ENCODE results near the gene MRM1.

MRM1 gene

GRCh38 chr17:36601303-36602029, at the start of gene MRM1:
Gene MRM1 (plus strand): TSS chr17:36601583. CDS start chr17:36601811, 228 bp downstream.
- TF ChIP-seq, protein P1, sequence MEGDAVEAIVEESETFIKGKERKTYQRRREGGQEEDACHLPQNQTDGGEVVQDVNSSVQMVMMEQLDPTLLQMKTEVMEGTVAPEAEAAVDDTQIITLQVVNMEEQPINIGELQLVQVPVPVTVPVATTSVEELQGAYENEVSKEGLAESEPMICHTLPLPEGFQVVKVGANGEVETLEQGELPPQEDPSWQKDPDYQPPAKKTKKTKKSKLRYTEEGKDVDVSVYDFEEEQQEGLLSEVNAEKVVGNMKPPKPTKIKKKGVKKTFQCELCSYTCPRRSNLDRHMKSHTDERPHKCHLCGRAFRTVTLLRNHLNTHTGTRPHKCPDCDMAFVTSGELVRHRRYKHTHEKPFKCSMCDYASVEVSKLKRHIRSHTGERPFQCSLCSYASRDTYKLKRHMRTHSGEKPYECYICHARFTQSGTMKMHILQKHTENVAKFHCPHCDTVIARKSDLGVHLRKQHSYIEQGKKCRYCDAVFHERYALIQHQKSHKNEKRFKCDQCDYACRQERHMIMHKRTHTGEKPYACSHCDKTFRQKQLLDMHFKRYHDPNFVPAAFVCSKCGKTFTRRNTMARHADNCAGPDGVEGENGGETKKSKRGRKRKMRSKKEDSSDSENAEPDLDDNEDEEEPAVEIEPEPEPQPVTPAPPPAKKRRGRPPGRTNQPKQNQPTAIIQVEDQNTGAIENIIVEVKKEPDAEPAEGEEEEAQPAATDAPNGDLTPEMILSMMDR (IDR thresholded peaks at IDR 0.05; ENCODE audit: borderline replicate concordance, control extremely low read depth, extremely low read depth, insufficient read depth, missing control alignments), result peak; percentile 23
- in situ Hi-C loops (cut with MboI; ENCODE audit: low sequenced_read_pairs, unreplicated experiment), result loop anchor here (25.0 kb wide), 1 partner anchor 636 kb away; no protein-coding TSS in a partner anchor
- DNase-seq (ENCODE audit: low spot score), result peak; percentile 96

DNA sequence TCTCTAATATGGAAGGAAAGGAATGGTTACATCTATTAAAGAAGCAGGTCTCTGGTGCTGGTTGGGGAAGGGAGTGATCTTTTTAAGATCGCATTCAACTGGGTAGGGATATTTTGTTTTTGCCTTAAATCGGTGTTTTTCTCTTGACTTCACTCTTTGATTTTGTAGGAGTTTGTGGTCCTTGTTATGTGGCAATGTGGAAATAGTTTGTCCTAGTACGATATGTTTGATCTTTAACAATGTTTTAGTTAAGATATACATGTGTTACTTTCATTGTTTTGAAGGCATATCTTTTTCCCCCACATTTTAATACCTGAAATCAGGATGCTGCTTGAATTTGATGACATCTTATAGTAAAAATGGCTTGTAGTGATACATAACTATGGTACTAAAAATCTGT, 47.9 kb upstream of the MRM1 start:
- TF ChIP-seq, protein P1 (IDR thresholded peaks at IDR 0.05; ENCODE audit: borderline replicate concordance, control extremely low read depth, extremely low read depth, insufficient read depth, missing control alignments), result no peak
- in situ Hi-C loops (cut with MboI; ENCODE audit: low sequenced_read_pairs, unreplicated experiment), result no loop called here
- DNase-seq (ENCODE audit: low spot score), result no peak

GRCh38 chr17:36566081-36566480, 35.3 kb upstream of the MRM1 start:
- in situ Hi-C loops (cut with MboI; ENCODE audit: low sequenced_read_pairs, unreplicated experiment), result no loop called here
- TF ChIP-seq, protein P1 (IDR thresholded peaks at IDR 0.05; ENCODE audit: borderline replicate concordance, control extremely low read depth, extremely low read depth, insufficient read depth, missing control alignments), result no peak
- DNase-seq (ENCODE audit: low spot score), result no peak

GRCh38 chr17:36575028-36575427, 26.4 kb upstream of the MRM1 start:
- in situ Hi-C loops (cut with MboI; ENCODE audit: low sequenced_read_pairs, unreplicated experiment), result no loop called here

GRCh38 chr17:36576793-36577192, 24.6 kb upstream of the MRM1 start:
- no peak for DNase-seq (ENCODE audit: low spot score)
- in situ Hi-C loops (cut with MboI; ENCODE audit: low sequenced_read_pairs, unreplicated experiment), result no loop called here
- TF ChIP-seq, protein P1 (IDR thresholded peaks at IDR 0.05; ENCODE audit: borderline replicate concordance, control extremely low read depth, extremely low read depth, insufficient read depth, missing control alignments), result no peak

More at GRCh38 chr17:36575028-36575427, 26.4 kb upstream of the MRM1 start:
- no peak for DNase-seq (ENCODE audit: low spot score)
- TF ChIP-seq, protein P1 (IDR thresholded peaks at IDR 0.05; ENCODE audit: borderline replicate concordance, control extremely low read depth, extremely low read depth, insufficient read depth, missing control alignments), result no peak

DNA sequence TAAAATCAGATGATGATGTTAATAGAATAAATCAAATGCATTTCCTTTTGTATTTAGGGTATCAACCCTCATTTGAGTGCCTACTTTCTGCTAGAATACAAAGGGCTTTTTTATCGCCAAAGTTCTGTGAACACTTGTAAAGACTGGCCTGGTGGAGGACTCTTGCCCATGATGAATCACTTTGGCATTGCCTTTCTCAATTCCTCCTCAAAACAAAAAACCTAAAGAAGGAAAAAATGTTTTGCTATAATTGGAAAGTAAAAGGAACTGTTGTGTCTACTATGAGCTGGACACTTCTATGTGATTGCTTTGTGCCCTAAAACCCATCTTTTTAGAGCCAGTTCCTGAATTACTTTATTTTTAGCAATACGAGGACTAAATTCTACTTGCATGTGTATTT, 22.7 kb upstream of the MRM1 start:
- DNase-seq (ENCODE audit: low spot score), result no peak
- TF ChIP-seq, protein P1 (IDR thresholded peaks at IDR 0.05; ENCODE audit: borderline replicate concordance, control extremely low read depth, extremely low read depth, insufficient read depth, missing control alignments), result no peak
- in situ Hi-C loops (cut with MboI; ENCODE audit: low sequenced_read_pairs, unreplicated experiment), result no loop called here
